Activated T-helper 17 cell treated with anti-CD3 and anti-CD28 coated beads, Interleukin-2, amount 50 U/mL, for 72 hours (primary cell): ENCODE data around the gene FBXO46. TPM values are rescaled to one million over a fixed set of nuclear protein-coding genes. Genes with fewer than 3 reads are reported as not detected.
"Not testable (repeated sequence)": the region's sequence is repeated elsewhere in the genome, so short reads cannot be mapped to it uniquely, and the experiment has no call there.

Experiments
- ATAC-seq: fragments of 150-1000 bp; cut with Tn5 transposase; replicated peaks from 2 replicates; pipeline ENCODE4 v1.10.0; 2021; ENCODE audit warnings: mild to moderate bottlenecking, moderate library complexity
- H3K27ac Mint-ChIP-seq: one replicate; pipeline ENCODE4 v1.8.0; 2022; ENCODE audit warnings: mixed read lengths
- H3K27me3 Mint-ChIP-seq: one replicate; pipeline ENCODE4 v1.8.0; 2022; ENCODE audit warnings: mixed read lengths
- H3K36me3 Mint-ChIP-seq: one replicate; pipeline ENCODE4 v1.8.0; 2022; ENCODE audit warnings: low read depth, mild to moderate bottlenecking, mixed read lengths
- H3K4me1 Mint-ChIP-seq: one replicate; pipeline ENCODE4 v1.8.0; 2022; ENCODE audit warnings: mixed read lengths
- H3K4me3 Mint-ChIP-seq: one replicate; pipeline ENCODE4 v1.8.0; 2022; ENCODE audit warnings: mild to moderate bottlenecking, mixed read lengths
- H3K9me3 Mint-ChIP-seq: one replicate; pipeline ENCODE4 v1.8.0; 2022; ENCODE audit warnings: mixed read lengths
- total RNA-seq, 2 donors: library from RNA; stranded (reverse); gene quantifications; one replicate each; pipeline ENCODE4 v1.2.3, GENCODE V29; 2022

The FBXO46 gene
- total RNA-seq, 2 donors from 2014 or later: 39.4 to 44.3 TPM

DNA sequence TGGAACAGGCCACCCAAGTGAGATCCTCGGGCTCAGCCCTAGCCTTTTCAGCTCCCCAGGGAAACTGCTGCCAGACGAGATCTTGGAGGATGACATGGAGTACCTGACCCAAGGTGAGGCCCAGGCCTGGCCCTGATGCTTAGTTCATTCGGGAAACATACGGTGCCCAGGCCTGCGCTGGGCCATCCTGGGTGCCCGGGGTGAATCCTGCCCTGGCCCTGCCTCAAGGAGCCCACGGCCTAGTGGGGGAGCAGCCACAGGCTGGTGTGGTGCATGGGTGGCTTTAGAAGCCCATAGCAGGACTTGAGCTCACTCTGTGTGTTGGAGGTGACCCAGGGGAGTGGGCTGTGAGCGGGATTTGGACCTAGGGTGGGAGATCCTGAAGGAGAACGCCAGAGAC lies 28.2 kb upstream of the FBXO46 start:
- Mint-ChIP-seq H3K27ac (no peak overlapping the region), H3K4me1 (no peaks in the 10 kb centered on the region), H3K9me3 (no peaks in the 10 kb centered on the region), H3K27me3 (no peaks in the 10 kb centered on the region), H3K4me3 (no peak overlapping the region), H3K36me3 (no peaks in the 10 kb centered on the region)
- no peak for ATAC-seq

DNA sequence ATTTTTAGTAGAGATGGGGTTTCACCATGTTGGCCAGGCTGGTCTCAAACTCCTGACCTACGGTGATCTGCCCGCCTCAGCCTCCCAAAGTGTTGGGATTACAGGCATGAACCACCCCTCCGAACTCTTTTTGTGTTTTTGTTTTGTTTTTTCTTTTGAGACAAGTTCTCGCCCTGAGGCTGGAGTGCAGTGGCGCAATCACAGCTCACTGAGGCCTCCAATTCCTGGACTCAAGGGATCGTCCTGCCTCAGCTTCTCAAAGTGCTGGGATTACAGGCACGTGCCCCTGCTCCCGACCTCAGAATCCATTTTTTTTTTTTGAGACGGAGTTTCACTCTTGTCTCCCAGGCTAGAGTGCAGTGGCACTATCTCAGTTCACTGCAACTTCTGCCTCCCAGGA lies 27.0 kb upstream of the FBXO46 start:
- no peaks in the 10 kb centered on the region for H3K36me3 Mint-ChIP-seq
- H3K9me3 Mint-ChIP-seq: no peaks in the 10 kb centered on the region
- no peaks in the 10 kb centered on the region for H3K4me1 Mint-ChIP-seq

DNA sequence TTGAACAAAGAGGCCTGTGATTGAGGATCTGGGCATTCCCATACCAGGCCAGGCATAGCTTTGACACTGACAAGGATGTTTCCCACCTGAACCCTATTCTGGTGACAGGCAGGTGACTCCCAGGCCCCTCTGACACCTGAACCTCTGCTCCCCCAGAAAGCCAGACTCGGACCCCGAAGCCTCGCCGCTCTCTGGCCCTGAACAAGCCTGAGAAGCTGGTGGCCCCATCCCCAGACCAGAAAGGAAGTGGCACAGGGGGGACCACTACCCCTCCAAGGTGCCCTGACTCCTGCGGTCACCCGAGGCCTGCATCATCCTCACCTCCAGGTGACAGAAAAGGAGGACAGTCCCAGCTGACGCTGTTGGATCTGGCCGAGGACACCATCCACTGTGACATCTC lies 23.6 kb upstream of the FBXO46 start:
- H3K36me3 Mint-ChIP-seq: no peaks in the 10 kb centered on the region
- H3K4me1 Mint-ChIP-seq: no peaks in the 10 kb centered on the region

More for the DNA sequence above, 27.0 kb upstream of the FBXO46 start:
- no peak for ATAC-seq
- H3K27ac Mint-ChIP-seq: no peak overlapping the region
- H3K4me3 Mint-ChIP-seq: no peak overlapping the region
- H3K27me3 Mint-ChIP-seq: no peaks in the 10 kb centered on the region

DNA sequence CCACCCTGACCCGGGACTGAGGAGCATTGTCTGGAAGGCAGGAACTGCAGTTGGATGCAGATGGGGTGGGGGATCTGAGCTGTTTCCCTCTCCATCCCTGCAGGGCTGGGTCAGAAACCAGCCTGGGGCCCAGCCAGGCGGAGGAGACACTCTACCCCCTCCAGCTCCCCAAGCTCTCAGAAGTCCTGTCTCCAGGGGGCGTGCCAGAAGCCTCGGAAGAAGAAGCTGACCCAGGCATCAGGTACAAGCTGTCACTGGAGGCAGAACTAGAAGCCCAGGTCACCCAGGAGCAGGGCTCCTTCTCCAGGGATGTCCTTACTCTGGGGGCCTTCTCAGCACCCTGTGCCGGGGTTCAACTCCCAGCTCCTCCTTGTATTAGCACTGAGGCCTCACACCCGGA lies 22.9 kb upstream of the FBXO46 start:
- no peak overlapping the region for H3K27ac Mint-ChIP-seq
- H3K36me3 Mint-ChIP-seq: no peaks in the 10 kb centered on the region
- no peaks in the 10 kb centered on the region for H3K27me3 Mint-ChIP-seq
- no peaks in the 10 kb centered on the region for H3K4me1 Mint-ChIP-seq
- H3K4me3 Mint-ChIP-seq: no peak overlapping the region
- ATAC-seq: no peak
- H3K9me3 Mint-ChIP-seq: no peaks in the 10 kb centered on the region

More for the DNA sequence above, 23.6 kb upstream of the FBXO46 start:
- no peaks in the 10 kb centered on the region for H3K27me3 Mint-ChIP-seq
- H3K27ac Mint-ChIP-seq: no peak overlapping the region
- ATAC-seq: no peak
- no peak overlapping the region for H3K4me3 Mint-ChIP-seq
- H3K9me3 Mint-ChIP-seq: no peaks in the 10 kb centered on the region

DNA sequence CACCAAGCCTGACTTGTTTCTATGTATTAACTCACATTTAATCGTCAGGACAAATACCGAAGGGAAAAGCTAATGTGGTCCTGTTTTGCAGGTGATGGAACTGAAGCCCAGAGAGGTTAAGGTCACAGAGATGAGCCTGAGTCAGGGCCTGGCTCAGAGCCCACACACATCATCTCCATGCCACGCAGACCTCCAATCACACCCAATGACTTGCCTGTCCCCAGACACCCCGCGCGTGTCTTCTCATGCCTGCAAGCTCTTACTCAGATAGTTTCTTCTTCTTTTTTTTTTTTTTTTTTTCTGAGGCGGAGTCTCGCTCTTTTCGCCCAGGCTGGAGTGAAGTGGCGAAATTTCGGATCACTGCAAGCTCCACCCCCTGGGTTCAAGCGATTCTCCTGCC lies 21.9 kb upstream of the FBXO46 start:
- Mint-ChIP-seq H3K36me3 (no peaks in the 10 kb centered on the region), H3K27me3 (no peaks in the 10 kb centered on the region), H3K27ac (no peak overlapping the region), H3K9me3 (no peaks in the 10 kb centered on the region), H3K4me3 (no peak overlapping the region), H3K4me1 (no peaks in the 10 kb centered on the region)
- no peak for ATAC-seq

DNA sequence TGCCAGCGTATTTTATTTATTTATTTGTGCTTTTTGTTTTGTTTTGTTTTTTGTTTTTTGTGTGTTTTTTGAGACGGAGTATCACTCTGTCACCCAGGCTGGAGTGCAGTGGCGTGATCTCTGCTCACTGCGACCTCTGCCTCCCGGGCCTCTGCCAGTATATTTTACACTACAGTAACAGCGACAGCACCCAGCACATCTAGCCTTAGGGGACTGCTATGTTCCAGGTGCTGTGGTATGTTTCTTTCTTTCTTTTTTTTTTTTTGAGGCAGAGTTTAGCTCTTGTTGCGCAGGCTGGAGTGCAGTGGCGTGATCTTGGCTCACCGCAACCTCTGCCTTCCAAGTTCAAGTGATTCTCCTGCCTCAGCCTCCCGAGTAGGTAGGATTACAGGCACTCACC lies 20.8 kb upstream of the FBXO46 start:
- not testable (repeated sequence) for H3K27me3 Mint-ChIP-seq, H3K4me3 Mint-ChIP-seq, H3K27ac Mint-ChIP-seq, ATAC-seq, H3K36me3 Mint-ChIP-seq, H3K4me1 Mint-ChIP-seq, H3K9me3 Mint-ChIP-seq

DNA sequence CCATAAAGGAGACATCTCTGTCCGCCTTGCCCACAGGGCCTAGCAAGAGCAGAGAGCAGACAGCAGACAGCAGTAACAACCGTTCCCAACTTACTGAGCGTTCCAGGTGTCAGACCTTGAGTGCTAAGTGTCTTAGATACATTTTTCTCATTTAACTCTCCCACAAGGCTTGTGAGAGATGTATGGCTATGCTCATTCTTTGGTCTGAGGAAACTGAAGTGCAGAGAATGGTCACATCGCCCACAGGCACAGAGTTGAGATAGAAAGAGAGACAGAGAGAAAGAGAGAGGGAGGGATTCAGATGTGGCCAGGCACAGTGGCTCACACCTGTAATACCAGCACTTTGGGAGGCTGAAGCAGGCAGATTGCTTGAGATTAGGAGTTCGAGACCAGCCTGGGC lies 16.8 kb upstream of the FBXO46 start:
- Mint-ChIP-seq H3K36me3 (no peaks in the 10 kb centered on the region), H3K27me3 (peaks cover 10% of the 10 kb centered on the region), H3K4me1 (no peaks in the 10 kb centered on the region), H3K4me3 (no peak overlapping the region), H3K27ac (no peak overlapping the region), H3K9me3 (no peaks in the 10 kb centered on the region)
- ATAC-seq: no peak

DNA sequence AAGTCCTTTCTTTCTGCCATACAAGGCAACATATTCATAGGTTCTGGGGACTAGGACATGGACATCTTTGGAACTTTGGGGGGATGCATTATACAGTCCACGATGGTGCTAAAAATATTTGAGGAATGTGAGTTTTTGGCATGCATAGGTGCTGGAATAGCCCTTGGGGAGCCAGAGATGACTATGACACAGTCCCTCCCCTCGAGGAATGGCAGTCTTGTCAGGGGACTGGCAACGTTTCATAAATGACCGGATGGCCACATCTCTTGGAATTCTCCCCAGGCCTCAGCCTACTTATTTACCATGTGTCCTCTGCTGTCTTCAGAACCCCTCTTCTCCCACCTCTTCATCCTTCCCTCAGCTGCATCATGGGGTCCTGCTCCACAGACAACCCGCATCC lies 16.2 kb upstream of the FBXO46 start:
- Mint-ChIP-seq H3K27me3 (peaks cover 11% of the 10 kb centered on the region), H3K4me3 (no peak overlapping the region), H3K27ac (no peak overlapping the region), H3K4me1 (no peaks in the 10 kb centered on the region), H3K36me3 (no peaks in the 10 kb centered on the region), H3K9me3 (no peaks in the 10 kb centered on the region)
- ATAC-seq: no peak

DNA sequence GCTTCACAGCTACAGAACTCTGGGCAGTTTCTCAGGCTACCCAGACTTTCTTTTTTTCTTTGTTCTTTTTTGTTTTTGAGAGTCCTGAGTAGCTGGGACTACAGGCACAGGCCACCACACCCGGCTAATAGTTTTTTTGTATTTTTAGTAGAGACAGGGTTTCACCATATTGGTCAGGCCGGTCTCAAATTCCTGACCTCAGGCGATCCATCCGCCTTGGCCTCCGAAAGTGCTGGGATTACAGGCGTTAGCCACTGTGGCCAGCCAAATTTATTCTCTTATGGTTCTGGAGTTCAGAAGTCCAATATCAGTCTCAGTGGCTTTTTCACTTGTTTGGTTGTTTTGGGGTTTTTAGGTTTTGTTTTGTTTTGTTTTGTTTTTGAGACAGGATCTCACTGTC lies 14.9 kb upstream of the FBXO46 start:
- Mint-ChIP-seq H3K9me3 (no peaks in the 10 kb centered on the region), H3K4me1 (no peaks in the 10 kb centered on the region), H3K36me3 (no peaks in the 10 kb centered on the region), H3K27me3 (peaks cover 11% of the 10 kb centered on the region), H3K4me3 (no peak overlapping the region), H3K27ac (no peak overlapping the region)
- ATAC-seq: no peak

DNA sequence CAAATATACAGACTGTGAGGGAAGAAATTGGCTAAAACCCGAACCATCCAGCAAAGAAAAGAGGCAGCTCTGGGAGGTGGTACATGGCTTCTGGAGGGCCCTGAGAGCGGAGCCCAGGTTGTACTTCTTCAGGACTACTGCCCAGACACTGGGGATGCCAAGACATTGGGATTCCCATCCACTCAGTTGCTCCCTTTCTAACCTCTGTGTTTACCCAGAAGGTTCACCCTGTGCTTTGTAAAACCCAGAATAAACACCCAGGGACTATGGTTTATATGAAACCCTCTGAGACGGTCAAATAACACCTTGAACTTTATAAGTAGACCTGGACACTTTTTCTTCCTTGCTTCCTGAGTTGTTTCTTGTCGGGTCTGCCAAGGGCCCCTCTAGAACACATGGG lies 12.3 kb upstream of the FBXO46 start:
- H3K27me3 Mint-ChIP-seq: peaks cover 11% of the 10 kb centered on the region
- H3K4me1 Mint-ChIP-seq: no peaks in the 10 kb centered on the region
- H3K4me3 Mint-ChIP-seq: no peak overlapping the region
- ATAC-seq: no peak
- H3K9me3 Mint-ChIP-seq: no peaks in the 10 kb centered on the region
- no peak overlapping the region for H3K27ac Mint-ChIP-seq
- H3K36me3 Mint-ChIP-seq: no peaks in the 10 kb centered on the region

DNA sequence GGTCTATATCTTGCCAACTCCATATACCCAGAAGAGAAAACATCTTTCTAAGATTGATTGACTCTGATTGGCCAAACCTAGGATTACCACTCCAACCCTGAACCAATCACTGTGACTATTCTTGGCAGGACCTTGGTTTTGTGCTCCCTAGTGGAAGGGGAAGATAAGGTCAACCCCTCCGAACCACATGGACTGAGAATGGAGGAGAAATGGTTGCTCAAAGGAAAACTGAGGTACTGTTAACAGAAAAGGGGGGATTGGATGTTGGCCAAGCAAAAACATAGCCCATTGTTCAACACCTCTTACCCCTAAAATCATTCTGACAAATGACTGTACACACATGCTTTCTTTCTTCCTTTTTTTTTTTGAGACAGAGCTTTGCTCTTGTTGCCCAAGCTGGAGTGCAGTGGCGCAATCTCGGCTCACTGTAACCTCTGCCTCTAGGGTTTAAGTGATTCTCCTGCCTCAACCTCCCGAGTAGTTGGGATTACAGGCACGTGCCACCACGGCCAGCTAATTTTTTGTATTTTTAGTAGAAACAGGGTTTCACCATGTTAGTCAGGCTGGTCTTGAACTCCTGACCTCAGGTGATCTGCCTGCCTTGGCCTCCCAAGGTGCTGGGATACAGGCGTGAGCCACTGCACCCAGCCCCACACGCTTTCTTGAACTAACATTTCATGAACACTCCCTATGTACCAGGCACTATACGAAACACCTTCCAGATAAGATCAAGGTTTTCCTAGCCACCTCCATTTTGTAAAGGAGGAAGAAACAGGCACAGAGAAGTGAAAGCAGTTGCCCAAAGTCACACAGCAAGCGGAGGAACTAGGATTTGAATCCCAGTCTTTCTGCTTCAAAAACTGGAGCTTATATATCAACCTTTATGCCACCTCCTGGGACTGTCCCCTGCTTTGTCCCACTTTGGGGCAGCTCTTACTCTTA lies 9.1 kb upstream of the FBXO46 start:
- Mint-ChIP-seq H3K36me3 (no peaks in the 10 kb centered on the region), H3K27ac (no peak overlapping the region), H3K9me3 (no peaks in the 10 kb centered on the region), H3K4me3 (no peak overlapping the region), H3K27me3 (peaks cover 6% of the 10 kb centered on the region), H3K4me1 (no peaks in the 10 kb centered on the region)
- no peak for ATAC-seq

DNA sequence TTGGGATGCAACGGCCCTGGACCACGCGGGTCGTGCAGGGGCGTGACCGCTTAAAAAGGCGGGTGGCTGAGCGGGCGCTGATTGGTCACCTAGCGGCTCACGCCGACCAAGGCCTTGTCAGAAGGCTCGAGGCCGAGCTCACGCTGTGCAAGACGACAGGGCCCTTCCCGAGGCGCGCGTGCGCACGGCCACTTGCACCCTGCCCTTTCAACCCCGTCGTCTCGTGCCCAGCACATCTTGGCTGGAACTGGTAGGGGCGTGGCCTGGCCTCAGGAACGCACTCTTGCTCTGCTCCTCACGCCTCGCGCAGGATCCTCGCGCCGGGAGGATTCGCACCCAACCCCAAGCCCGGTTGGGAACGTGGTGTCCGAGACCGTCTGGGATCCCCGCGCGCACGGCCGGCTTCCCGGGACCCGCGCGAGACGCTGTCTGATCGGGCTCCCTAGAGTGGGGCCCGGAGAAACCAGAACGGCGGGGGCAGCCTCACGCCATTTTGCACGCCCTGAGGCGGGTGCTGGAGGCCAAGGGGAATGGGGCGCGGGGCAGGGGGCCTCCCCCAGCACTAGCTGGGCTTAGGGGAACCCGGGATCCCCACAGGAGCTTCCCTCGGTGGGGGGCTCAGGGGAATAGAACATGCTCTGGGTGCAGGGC lies 2.6 kb upstream of the FBXO46 start, which contains the start of gene MEIOSIN:
MEIOSIN (plus strand) TSS at position 280 of the 651 bp plus-strand sequence. CDS start 1,938 bp downstream, outside the sequence.
- no peaks in the 10 kb centered on the region for H3K27me3 Mint-ChIP-seq
- no peak within 1 kb of the TSS for H3K27ac Mint-ChIP-seq
- H3K4me3 Mint-ChIP-seq: no peak within 1 kb of the TSS
- peaks cover 10% of the 10 kb centered on the region for H3K36me3 Mint-ChIP-seq
- no peaks in the 10 kb centered on the region for H3K9me3 Mint-ChIP-seq
- peaks cover 12% of the 10 kb centered on the region for H3K4me1 Mint-ChIP-seq
- no peak for ATAC-seq

DNA sequence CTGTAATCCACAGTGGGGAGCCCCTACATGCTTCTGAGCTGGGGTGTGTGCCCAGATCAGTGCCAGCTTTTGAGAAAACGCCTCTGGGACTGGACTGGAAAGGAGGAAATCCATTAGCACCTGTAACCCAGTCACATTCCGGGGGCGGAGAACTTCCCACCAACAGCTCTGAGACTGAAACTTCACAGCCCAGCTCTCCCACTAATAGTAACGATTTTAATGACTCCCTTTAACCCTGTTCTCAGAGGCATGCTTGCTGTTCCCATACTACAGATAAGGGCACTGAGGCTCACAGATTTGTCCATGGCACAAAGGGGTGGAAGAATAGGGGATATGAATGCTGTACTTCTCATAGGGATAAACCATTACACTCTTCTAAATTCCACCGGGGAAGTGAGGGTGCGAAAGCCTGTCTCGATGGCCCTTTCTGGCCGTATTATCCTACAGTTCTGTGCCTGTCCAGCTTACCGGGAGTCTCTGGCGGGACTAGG lies 851 bp downstream of the FBXO46 start:
- H3K9me3 Mint-ChIP-seq: no peaks in the 10 kb centered on the region
- peaks cover 16% of the 10 kb centered on the region for H3K4me1 Mint-ChIP-seq
- peak overlapping the region; percentile 87 for H3K27ac Mint-ChIP-seq
- H3K4me3 Mint-ChIP-seq: peak overlapping the region; percentile 99
- ATAC-seq: peak; percentile 37
- H3K36me3 Mint-ChIP-seq: peaks cover 30% of the 10 kb centered on the region
- no peaks in the 10 kb centered on the region for H3K27me3 Mint-ChIP-seq

DNA sequence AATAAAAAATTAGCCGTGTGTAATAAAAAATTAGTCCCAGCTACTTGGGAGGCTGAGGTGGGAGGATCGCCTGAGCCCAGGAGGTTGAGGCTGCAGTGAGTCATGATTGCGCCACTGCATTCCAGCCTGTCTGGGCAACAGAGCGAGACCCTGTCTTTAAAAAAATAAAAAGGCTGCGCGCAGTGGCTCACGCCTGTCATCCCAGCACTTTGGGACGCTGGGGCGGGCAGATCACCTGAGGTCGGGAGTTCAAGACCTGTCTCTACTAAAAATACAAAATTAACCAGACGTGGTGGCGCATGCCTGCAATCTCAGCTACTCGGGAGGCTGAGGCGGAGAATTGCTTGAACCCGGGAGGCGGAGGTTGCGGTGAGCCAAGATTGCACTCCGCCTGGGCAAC lies 2.0 kb downstream of the FBXO46 start:
- H3K27me3 Mint-ChIP-seq, H3K9me3 Mint-ChIP-seq, H3K27ac Mint-ChIP-seq, ATAC-seq: not testable (repeated sequence)
- Mint-ChIP-seq H3K4me3 (peak overlapping the region; percentile 99), H3K4me1 (peaks cover 16% of the 10 kb centered on the region), H3K36me3 (peaks cover 37% of the 10 kb centered on the region)

DNA sequence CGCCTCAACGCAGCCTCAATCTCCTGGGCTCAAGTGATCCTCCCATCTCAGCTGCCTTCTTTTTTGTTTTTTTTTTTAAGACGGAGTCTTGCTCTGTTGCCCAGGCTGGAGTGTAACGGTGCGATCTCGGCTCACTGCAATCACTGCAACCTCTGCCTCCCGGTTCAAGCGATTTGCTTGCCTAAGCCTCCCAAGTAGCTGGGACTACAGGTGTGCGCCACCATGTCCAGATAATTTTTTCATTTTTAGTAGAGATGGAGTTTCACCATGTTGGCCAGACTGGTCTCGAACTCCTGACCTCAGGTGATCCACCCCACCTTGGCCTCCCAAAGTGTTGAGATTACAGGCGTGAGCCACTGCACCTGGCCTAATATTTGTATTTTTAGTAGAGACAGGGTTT lies 10.6 kb downstream of the FBXO46 start:
- H3K4me3 Mint-ChIP-seq, ATAC-seq, H3K9me3 Mint-ChIP-seq, H3K27me3 Mint-ChIP-seq: not testable (repeated sequence)
- Mint-ChIP-seq H3K27ac (peak overlapping the region; percentile 38), H3K36me3 (peaks cover 68% of the 10 kb centered on the region), H3K4me1 (peaks cover 22% of the 10 kb centered on the region)
